ENCODE measurements around the gene RAPGEF3.
A peak's percentile ranks its signal among the peaks of the same experiment; 100 is the strongest.

The RAPGEF3 gene

DNA sequence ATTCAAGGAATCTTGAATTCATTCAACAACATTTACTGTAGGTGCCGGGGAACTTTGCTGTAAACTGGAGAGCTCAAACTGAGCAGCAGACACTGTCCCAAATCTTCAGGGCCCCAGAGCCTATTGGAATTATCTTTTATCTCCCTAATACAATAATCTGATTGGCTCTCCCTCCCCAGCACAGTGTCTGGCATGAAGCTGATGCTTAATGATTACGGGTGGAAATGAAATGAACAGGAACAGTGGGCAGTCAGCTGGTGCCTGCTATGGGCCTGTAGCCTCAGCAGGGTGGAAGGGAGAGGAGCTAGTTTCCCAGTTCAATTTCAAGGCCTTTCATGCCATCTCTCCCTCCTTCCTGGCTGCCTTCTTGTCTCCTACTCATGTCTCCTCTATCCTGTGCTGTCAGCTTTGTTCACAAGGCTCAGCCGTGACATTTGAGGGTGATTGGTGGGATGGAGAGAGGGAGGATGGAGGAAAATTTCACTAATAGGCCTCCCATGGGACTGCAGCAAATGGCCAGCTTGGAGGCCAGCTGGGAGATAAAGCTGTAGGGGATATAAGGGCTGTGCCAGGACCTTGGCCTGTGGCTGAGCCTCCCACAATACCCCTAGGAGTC lies 4.3 kb upstream of the RAPGEF3 start:
- no peaks in the 10 kb centered on the region for H3K36me3 ChIP-seq (ENCODE audit: control insufficient read depth in 5 of 5, insufficient read depth in 5 of 5, low read length in 5 of 5)
- no peak overlapping the region for H3K27ac ChIP-seq (ENCODE audit: low read depth, low read length)
- H3K9me3 ChIP-seq (ENCODE audit: control insufficient read depth in 5 of 5, low read length in 5 of 5) = no peaks in the 10 kb centered on the region
- H3K4me1 ChIP-seq (ENCODE audit: control insufficient read depth in 5 of 5, insufficient read depth in 5 of 5, low read length in 5 of 5) = peaks cover 0 to 41% (median 32%) of the 10 kb centered on the region in 5 donors
- H3K4me3 ChIP-seq (ENCODE audit: low read depth in 1 of 5, low read length in 5 of 5) = no peak overlapping the region
- no peak overlapping the region for H3K9ac ChIP-seq (ENCODE audit: low read length in 5 of 5)
- no peaks in the 10 kb centered on the region for H3K27me3 ChIP-seq (ENCODE audit: control insufficient read depth in 5 of 5, insufficient read depth in 4 of 5, low read length in 5 of 5)

DNA sequence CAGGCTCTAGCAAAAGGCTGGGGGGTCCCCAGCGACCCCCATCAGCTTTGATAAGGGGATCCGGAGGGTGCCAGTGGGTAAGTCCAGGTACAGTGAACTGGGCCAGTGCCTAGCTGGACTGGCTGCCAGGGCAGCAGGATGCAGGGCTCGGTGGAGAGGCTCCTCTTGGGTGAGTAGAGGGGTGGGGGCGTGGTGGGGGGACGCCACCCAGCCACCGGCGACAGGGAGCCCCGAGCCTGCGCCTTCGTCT lies 171 bp downstream of the RAPGEF3 start:
- peak overlapping the region; percentile 64 to 93 (median 77) for H3K4me3 ChIP-seq (ENCODE audit: low read depth in 1 of 5, low read length in 5 of 5)
- H3K9me3 ChIP-seq (ENCODE audit: control insufficient read depth in 5 of 5, low read length in 5 of 5) = no peaks in the 10 kb centered on the region
- peaks cover 0 to 3% (median 0%) of the 10 kb centered on the region in 5 donors for H3K27me3 ChIP-seq (ENCODE audit: control insufficient read depth in 5 of 5, insufficient read depth in 4 of 5, low read length in 5 of 5)
- H3K9ac ChIP-seq (ENCODE audit: low read length in 5 of 5) = peak overlapping the region in 4 of 5 donors; percentile 46 to 84 (median 66)
- H3K36me3 ChIP-seq (ENCODE audit: control insufficient read depth in 5 of 5, insufficient read depth in 5 of 5, low read length in 5 of 5) = peaks cover 0 to 9% (median 0%) of the 10 kb centered on the region in 5 donors
- H3K4me1 ChIP-seq (ENCODE audit: control insufficient read depth in 5 of 5, insufficient read depth in 5 of 5, low read length in 5 of 5) = peaks cover 0 to 62% (median 51%) of the 10 kb centered on the region in 5 donors
- H3K27ac ChIP-seq (ENCODE audit: low read depth, low read length) = peak overlapping the region; percentile 86

DNA sequence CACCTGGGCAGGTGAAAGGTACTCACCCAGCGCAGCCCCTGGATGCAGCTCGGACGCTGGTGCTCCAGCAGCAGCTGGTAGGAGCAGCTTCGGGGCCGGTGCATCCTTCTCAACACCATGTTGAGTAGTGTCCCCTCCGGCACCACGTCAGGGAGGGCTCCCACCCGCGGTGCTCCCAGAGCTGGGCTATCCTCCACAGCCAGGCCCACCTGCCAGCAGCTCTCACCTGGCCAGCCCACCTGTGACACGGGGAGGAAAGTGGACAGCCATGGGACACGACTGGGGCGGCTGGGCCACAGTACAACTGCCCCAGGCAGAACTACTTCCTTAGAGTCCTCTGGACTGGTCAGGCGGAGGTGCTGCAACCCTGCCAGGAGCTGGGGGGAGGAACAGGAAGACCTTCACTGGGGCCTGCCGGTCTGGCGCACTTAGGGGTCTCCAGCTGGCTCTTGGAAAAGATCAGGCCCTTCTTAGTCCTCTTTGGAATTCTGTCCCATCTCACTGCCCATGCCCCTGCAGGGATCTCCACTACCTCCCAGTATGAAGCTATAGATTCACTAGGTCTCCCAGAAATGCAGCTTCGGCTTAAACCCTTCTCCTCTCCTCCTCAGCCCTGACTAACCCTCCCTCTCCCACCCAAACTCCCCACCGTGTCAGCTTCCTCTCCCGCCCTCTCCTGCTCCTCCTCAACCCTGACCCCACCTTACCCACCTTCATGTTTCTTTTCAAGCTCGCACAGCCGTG lies 668 bp downstream of the RAPGEF3 start:
- Histone ChIP-seq H3K36me3 (ENCODE audit: control insufficient read depth in 5 of 5, insufficient read depth in 5 of 5, low read length in 5 of 5) (peaks cover 0 to 9% (median 0%) of the 10 kb centered on the region in 5 donors), H3K4me3 (ENCODE audit: low read depth in 1 of 5, low read length in 5 of 5) (peak overlapping the region; percentile 64 to 93 (median 79)), H3K9ac (ENCODE audit: low read length in 5 of 5) (peak overlapping the region; percentile 46 to 84 (median 71)), H3K9me3 (ENCODE audit: control insufficient read depth in 5 of 5, low read length in 5 of 5) (no peaks in the 10 kb centered on the region), H3K27ac (ENCODE audit: low read depth, low read length) (peak overlapping the region; percentile 86), H3K27me3 (ENCODE audit: control insufficient read depth in 5 of 5, insufficient read depth in 4 of 5, low read length in 5 of 5) (peaks cover 0 to 3% (median 0%) of the 10 kb centered on the region in 5 donors), H3K4me1 (ENCODE audit: control insufficient read depth in 5 of 5, insufficient read depth in 5 of 5, low read length in 5 of 5) (peaks cover 0 to 62% (median 56%) of the 10 kb centered on the region in 5 donors)

DNA sequence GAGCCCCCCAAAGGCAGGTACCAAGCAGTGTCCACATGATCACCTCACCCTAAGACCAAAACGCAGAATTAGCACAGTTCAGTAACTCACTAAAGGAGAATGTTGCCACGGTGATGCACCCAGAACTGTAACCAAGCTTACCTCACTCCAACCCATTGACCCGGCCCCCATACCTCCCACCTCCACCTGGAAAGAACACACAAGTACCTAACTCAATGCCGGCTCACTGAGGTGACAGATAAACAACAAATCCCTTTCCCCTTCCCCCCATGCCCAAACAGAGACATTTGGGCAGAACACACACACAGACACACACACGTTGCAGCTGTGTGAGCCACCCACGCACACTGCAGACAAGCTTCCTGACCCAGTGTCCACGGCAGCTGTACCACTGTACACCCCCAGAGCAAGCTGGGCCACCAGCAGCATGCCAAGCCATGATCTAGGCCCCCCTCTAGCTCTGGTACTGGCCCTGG lies 1.3 kb downstream of the RAPGEF3 start:
- Histone ChIP-seq H3K9ac (ENCODE audit: low read length in 5 of 5) (peak overlapping the region in 4 of 5 donors; percentile 52 to 84 (median 74)), H3K27me3 (ENCODE audit: control insufficient read depth in 5 of 5, insufficient read depth in 4 of 5, low read length in 5 of 5) (peaks cover 0 to 3% (median 0%) of the 10 kb centered on the region in 5 donors), H3K27ac (ENCODE audit: low read depth, low read length) (peak overlapping the region; percentile 86), H3K36me3 (ENCODE audit: control insufficient read depth in 5 of 5, insufficient read depth in 5 of 5, low read length in 5 of 5) (peaks cover 0 to 9% (median 0%) of the 10 kb centered on the region in 5 donors), H3K9me3 (ENCODE audit: control insufficient read depth in 5 of 5, low read length in 5 of 5) (no peaks in the 10 kb centered on the region), H3K4me3 (ENCODE audit: low read depth in 1 of 5, low read length in 5 of 5) (peak overlapping the region; percentile 64 to 93 (median 79)), H3K4me1 (ENCODE audit: control insufficient read depth in 5 of 5, insufficient read depth in 5 of 5, low read length in 5 of 5) (peaks cover 3 to 67% (median 61%) of the 10 kb centered on the region in 5 donors)

DNA sequence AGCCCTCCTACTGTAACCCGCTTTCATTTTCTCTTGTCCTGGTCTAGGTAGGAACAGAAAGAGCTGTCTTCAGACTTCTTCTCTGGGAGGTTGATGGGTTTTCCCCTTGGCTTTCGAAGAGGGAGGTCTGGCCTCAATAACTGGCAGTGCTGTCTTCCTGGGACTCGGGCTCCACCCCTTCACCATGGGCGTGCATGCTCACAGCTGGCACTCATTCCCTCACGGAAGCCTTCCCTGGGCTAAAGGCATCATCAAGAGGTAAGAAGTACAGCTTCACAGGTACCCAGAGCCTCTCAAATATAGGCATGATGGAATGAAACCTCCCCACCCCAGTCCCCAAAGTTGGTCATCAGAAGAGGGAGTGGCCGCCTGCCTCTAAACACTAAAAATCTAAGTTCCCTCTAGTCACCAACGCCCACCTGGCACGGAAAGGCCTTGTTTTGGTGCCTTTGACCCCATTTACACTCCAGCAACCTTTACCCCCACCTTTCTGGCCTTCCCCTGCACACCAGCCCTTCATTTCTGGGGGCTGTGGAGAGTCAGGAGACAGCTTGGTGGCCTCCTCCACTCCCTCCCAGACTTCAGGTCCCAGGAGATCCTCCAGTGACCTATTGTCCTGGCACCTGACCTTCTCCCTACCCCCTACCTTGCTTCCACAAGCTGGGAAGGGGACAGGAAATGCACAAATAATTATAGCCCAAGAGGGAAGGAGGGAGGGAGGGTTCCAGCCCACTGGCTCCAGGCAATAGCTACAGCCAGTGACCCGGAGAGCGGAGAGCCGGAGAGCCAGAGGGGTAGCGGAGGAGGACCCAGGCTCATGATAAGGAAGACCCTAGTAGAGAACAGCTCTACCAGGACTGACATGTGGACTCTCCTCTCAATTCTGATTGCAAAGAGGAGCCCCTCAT lies 2.8 kb downstream of the RAPGEF3 start:
- H3K36me3 ChIP-seq (ENCODE audit: control insufficient read depth in 5 of 5, insufficient read depth in 5 of 5, low read length in 5 of 5) = peaks cover 0 to 21% (median 4%) of the 10 kb centered on the region in 5 donors
- H3K27me3 ChIP-seq (ENCODE audit: control insufficient read depth in 5 of 5, insufficient read depth in 4 of 5, low read length in 5 of 5) = peaks cover 0 to 3% (median 0%) of the 10 kb centered on the region in 5 donors
- H3K9ac ChIP-seq (ENCODE audit: low read length in 5 of 5) = peak overlapping the region in 3 of 5 donors; percentile 31 to 60 (median 59)
- H3K9me3 ChIP-seq (ENCODE audit: control insufficient read depth in 5 of 5, low read length in 5 of 5) = no peaks in the 10 kb centered on the region
- peaks cover 3 to 82% (median 61%) of the 10 kb centered on the region in 5 donors for H3K4me1 ChIP-seq (ENCODE audit: control insufficient read depth in 5 of 5, insufficient read depth in 5 of 5, low read length in 5 of 5)
- H3K27ac ChIP-seq (ENCODE audit: low read depth, low read length) = peak overlapping the region; percentile 86
- peak overlapping the region; percentile 30 to 93 (median 79) for H3K4me3 ChIP-seq (ENCODE audit: low read depth in 1 of 5, low read length in 5 of 5)

DNA sequence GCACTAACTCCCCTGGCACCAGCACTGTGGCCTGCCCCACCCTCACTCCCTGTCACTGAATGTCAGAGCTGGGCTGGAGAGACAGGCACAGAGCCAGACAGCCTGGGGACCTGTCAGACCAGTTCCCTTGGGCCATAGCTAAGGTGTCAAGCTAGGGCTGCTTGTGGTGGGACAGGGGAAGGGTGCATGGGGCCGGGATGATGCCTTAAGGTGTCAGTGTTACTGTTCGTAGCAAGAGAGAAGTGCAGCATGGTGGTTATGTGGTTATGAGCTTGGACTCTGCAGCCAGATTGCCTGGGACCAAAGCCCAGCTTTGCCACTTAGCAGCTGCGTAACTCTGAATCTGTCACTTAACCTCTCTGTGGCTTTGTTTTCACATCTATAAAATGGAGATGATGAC lies 3.8 kb downstream of the RAPGEF3 start:
- peaks cover 3 to 90% (median 59%) of the 10 kb centered on the region in 5 donors for H3K4me1 ChIP-seq (ENCODE audit: control insufficient read depth in 5 of 5, insufficient read depth in 5 of 5, low read length in 5 of 5)
- no peaks in the 10 kb centered on the region for H3K9me3 ChIP-seq (ENCODE audit: control insufficient read depth in 5 of 5, low read length in 5 of 5)
- peak overlapping the region in 1 of 5 donors; percentile 62 for H3K9ac ChIP-seq (ENCODE audit: low read length in 5 of 5)
- H3K4me3 ChIP-seq (ENCODE audit: low read depth in 1 of 5, low read length in 5 of 5) = peak overlapping the region in 4 of 5 donors; percentile 77 to 93 (median 80)
- H3K27ac ChIP-seq (ENCODE audit: low read depth, low read length) = peak overlapping the region; percentile 86
- peaks cover 0 to 3% (median 0%) of the 10 kb centered on the region in 5 donors for H3K27me3 ChIP-seq (ENCODE audit: control insufficient read depth in 5 of 5, insufficient read depth in 4 of 5, low read length in 5 of 5)
- peaks cover 0 to 31% (median 13%) of the 10 kb centered on the region in 5 donors for H3K36me3 ChIP-seq (ENCODE audit: control insufficient read depth in 5 of 5, insufficient read depth in 5 of 5, low read length in 5 of 5)

DNA sequence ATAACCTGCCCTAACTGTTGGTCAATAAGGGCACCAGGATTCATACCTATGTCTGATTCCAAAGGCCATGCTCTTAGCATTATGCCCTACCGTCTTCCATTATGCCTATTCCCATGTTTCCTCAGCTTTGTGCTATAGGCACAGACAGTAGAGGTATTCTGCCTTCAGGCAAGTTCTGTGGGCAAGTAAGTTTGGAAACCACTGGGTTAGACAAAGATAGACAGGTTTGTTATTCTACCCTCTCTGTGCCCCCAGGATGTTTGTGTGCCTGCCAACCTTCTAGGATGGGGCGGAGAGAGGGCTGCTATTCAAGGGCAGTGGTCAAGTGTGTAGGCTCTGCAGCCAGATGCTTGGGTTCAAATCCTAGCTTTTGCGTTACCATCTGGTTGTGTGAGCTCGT lies 4.6 kb downstream of the RAPGEF3 start:
- Histone ChIP-seq H3K4me3 (ENCODE audit: low read depth in 1 of 5, low read length in 5 of 5) (peak overlapping the region in 4 of 5 donors; percentile 15 to 93 (median 61)), H3K36me3 (ENCODE audit: control insufficient read depth in 5 of 5, insufficient read depth in 5 of 5, low read length in 5 of 5) (peaks cover 0 to 38% (median 19%) of the 10 kb centered on the region in 5 donors), H3K27ac (ENCODE audit: low read depth, low read length) (peak overlapping the region; percentile 86), H3K27me3 (ENCODE audit: control insufficient read depth in 5 of 5, insufficient read depth in 4 of 5, low read length in 5 of 5) (peaks cover 0 to 3% (median 0%) of the 10 kb centered on the region in 5 donors), H3K9me3 (ENCODE audit: control insufficient read depth in 5 of 5, low read length in 5 of 5) (no peaks in the 10 kb centered on the region), H3K9ac (ENCODE audit: low read length in 5 of 5) (no peak overlapping the region), H3K4me1 (ENCODE audit: control insufficient read depth in 5 of 5, insufficient read depth in 5 of 5, low read length in 5 of 5) (peaks cover 3 to 85% (median 51%) of the 10 kb centered on the region in 5 donors)

DNA sequence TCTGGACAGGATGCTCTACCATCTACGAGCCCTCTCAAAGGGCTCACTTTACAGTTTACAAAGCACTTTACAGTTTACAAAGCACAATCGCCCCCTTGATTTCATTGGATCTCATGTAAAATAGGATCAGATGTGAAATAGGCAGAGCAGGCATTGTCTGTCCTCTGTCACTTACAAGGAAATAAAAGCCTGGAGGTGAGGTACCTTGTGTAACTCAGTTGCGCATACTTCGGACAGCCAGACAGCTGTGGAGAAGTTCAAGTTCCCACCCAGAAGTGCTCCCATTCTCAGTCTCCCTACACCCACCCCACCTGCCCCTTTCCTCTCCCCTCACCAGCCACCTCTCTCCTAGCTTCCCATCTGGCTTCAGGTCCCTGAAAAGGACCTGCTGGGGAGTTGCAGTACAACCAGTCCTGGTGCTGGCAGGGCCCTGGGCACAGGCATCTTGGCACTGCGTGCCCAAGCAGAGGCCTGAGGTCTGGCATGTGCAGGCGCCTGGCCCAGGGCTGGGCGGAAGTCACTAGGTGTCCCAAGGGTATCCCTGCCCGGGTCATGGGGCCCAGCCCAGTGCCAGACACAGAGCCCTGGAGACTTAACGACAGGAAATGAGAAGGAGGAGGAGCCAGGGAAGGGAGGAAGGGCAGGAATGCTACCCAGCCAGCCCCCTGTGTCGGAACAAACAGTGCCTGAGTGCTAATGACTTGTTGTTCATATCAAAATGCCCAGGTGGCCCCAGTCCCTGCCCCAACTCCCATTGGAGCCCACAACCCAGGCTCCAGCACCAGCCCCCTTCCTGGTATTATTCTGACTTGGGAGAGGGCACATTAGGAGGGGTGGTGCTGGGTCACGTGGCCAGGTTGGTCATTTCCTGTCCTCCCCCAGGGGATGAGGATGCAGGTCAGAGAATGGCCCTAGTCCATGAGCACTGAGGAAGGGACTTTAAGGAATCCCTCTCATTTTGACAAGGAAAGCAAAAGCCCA lies 5.4 kb downstream of the RAPGEF3 start:
- Histone ChIP-seq H3K9me3 (ENCODE audit: control insufficient read depth in 5 of 5, low read length in 5 of 5) (no peaks in the 10 kb centered on the region), H3K27ac (ENCODE audit: low read depth, low read length) (peak overlapping the region; percentile 86), H3K4me3 (ENCODE audit: low read depth in 1 of 5, low read length in 5 of 5) (peak overlapping the region in 3 of 5 donors; percentile 45 to 93 (median 77)), H3K9ac (ENCODE audit: low read length in 5 of 5) (peak overlapping the region in 1 of 5 donors; percentile 23), H3K27me3 (ENCODE audit: control insufficient read depth in 5 of 5, insufficient read depth in 4 of 5, low read length in 5 of 5) (peaks cover 0 to 3% (median 0%) of the 10 kb centered on the region in 5 donors), H3K4me1 (ENCODE audit: control insufficient read depth in 5 of 5, insufficient read depth in 5 of 5, low read length in 5 of 5) (peaks cover 3 to 81% (median 44%) of the 10 kb centered on the region in 5 donors), H3K36me3 (ENCODE audit: control insufficient read depth in 5 of 5, insufficient read depth in 5 of 5, low read length in 5 of 5) (peaks cover 0 to 46% (median 27%) of the 10 kb centered on the region in 5 donors)
